Activated CD8-positive, alpha-beta memory T cell treated with anti-CD3 and anti-CD28 coated beads, Interleukin-2, amount 50 U/mL, for 4 hours (primary cell): Measurements from ENCODE around the gene DCAF11.
A peak's percentile ranks its signal among the peaks of the same experiment; 100 is the strongest.

Source experiments
- DNase-seq: peaks from one replicate; pipeline ENCODE4 v3.0.0-alpha.2; 2020

Gene DCAF11

DNA sequence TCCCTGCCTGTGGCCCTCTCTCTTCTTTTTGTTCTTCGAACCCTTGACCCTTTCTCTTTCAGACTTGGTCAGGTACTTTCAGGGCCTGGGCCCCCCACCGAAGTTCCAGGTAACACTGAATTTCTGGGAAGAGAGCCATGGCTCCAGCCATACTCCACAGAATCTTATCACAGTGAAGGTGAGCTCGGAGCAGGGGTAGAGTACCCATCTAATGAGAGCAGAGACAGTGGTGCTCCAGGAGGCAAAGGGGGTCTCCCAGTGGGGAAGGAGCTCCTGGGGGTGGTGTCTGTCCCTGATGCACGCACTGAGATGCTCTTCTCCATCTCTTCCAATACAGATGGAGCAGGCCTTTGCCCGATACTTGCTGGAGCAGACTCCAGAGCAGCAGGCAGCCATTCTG is 51.2 kb downstream of the DCAF11 start:
- DNase-seq, result no peak

- DNase-seq, result no peak
Measured at GRCh38 chr14:24167469-24168114, 53.0 kb downstream of the DCAF11 start.

DNA sequence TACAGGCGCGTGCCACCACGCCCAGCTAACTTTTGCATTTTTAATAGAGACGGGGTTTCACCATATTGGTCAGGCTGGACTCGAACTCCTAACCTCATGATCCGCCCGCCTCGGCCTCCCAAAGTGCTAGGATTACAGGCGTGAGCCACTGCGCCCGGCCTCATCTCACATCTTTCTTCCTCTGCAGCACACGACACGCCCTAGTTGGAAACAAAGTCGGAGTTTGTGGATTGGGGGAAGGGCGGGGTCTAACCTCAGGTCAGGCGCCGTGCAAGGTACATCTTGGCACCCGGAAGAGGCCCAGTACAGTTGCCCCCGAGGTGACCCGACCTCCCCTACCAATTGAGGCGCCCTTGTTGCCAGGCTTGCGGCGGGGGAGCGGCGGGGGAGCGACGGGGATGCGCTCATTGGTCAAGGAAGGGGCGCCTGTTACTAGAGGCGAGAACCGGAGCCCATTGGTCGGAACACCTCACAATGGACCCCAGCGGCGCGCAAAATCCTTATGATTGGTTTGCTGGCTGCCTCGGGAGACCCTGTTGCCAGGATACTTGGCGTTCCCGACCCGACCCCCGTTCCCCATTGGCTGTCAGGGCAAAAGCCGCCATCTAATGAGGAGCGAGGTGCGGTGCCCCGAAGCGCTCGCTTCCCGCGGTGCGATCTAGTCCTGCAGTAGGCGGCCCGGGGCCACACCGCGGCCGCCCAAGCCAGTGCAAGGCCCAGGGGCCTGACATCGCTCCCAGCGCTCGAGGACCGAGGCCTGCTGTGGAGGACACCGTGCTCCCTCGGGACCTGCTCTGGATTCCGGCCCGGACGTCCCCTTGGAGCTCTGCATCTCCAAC is 57.1 kb downstream of the DCAF11 start, which contains the start of gene REC8:
TSS of gene REC8 (plus strand) at position 659 of the 839 bp plus-strand sequence. CDS start 473 bp downstream, outside the sequence.
- peak; percentile 61 for DNase-seq

DNA sequence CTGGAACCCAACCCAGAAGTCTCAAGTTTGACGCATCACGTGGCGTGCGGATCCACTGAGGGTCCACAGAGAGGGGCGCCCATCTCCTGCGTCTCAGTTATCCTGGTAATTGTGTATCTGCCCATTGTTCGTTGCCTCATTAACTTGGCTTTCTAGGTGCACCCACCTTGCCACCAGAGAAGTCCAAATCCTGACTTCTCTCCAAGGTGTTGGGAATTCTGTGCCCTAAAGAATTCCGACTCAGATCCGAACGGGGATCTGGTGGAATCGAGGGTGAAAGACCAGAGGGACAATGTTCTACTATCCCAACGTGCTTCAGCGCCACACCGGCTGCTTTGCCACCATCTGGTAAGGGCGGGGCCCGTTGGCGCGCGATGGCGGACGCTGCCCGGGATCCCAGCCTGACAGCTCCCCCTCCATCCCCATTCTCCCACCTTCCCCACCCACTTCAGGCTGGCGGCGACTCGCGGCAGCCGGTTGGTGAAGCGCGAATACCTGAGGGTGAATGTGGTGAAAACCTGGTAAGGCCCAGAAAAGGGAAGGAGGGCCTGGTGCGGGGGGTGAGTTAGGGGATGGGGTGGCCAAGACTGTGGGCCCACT is 57.8 kb downstream of the DCAF11 start:
- DNase-seq, result no peak

- no peak for DNase-seq
Measured at GRCh38 chr14:24172871-24173281, 58.3 kb downstream of the DCAF11 start.
